NCI-H524 (cell line): ENCODE data around the gene GSS.
"Not testable (repeated sequence)": the region's sequence is repeated elsewhere in the genome, so short reads cannot be mapped to it uniquely, and the experiment has no call there.

Experiments used
- DNase-seq, 2 experiments: peaks; one replicate each; lab custom pipeline; 2025; lab: John Stamatoyannopoulos, UW

GSS gene

GRCh38 chr20:34907616-34908469 lies 47.8 kb downstream of the GSS start:
- peak; percentile 59 to 87 for DNase-seq

- DNase-seq = no peak
Observed at GRCh38 chr20:34904202-34904621, 51.4 kb downstream of the GSS start.

DNA sequence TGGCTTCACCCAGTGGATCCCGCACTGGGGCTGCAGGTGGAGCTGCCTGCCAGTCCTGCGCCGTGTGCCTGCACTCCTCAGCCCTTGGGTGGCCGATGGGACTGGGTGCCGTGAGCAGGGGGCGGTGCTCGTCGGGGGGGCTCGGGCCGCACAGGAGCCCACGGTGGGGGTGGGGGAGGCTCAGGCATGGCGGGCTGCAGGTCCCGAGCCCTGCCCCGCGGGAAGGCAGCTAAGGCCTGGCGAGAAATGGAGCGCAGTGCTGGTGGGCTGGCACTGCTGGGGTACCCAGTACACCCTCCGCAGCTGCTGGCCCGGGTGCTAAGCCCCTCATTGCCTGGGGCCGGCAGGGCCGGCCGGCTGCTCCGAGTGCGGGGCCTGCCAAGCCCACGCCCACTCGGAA lies 56.9 kb downstream of the GSS start:
- not testable (repeated sequence) for DNase-seq

GRCh38 chr20:34898129-34898528 lies 57.5 kb downstream of the GSS start:
- not testable (repeated sequence) for DNase-seq

GRCh38 chr20:34896086-34896621 lies 59.5 kb downstream of the GSS start:
- no peak for DNase-seq

DNA sequence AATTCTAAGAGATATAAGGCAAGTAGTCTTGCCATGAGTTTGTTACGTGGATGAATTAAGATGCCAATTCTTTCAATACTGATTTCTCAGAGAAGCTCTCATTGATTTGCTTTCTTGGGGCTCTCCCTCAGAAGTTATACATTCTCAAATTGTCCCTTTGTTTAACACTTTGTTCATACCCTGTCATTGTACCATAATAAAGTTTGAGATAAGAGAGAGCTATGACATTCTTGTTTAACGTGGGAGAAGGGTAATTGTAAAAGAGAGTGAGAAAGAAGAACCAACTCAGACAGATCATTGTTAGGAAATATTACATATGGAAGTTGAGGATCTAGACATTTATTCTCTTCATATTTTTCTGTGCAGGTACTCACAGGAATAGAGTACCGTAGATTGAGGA lies 60.1 kb downstream of the GSS start:
- DNase-seq = no peak

GRCh38 chr20:34894723-34895122 lies 60.9 kb downstream of the GSS start:
- no peak for DNase-seq

DNA sequence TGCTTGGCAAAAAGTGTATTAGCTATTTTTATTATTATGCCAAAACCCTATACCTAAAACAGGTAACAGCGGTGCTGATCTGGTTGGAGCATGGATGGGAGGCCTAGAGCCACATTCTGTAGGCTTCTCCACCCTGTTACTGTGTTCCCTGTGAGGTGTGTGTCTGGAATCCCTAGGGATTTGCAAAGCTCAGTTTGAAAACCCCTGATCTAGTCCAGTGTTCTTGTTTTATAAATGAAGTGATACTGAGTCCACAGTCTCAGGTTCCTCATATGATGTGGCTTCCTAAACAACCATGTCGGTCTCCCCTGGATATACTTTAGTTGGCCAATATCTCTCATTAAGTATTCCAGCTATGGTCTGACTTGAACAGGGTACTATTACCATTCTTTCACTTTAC lies 62.9 kb downstream of the GSS start:
- no peak for DNase-seq

- no peak for DNase-seq
Observed at GRCh38 chr20:34891166-34892062, 64.2 kb downstream of the GSS start.

DNA sequence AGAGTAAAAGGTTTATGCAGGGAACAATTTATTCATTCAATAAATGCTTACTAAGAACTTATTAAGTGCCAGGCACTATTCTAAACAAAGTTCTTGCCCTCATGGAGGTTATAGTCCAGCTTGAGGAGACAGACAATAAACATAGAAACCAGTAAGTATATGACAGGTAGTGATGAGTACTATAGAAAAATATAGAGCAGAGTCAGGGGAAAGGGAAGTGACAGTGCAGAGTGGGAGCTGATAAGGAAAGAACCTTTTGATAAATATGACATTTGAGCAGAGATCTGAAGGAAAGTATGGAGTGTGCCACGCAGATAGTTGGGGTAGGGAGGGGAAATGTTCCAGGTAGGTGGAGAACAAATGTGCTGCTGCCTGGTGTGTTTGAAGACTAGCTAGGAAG lies 67.1 kb downstream of the GSS start:
- no peak for DNase-seq

GRCh38 chr20:34887023-34887422 lies 68.6 kb downstream of the GSS start:
- DNase-seq = no peak

DNA sequence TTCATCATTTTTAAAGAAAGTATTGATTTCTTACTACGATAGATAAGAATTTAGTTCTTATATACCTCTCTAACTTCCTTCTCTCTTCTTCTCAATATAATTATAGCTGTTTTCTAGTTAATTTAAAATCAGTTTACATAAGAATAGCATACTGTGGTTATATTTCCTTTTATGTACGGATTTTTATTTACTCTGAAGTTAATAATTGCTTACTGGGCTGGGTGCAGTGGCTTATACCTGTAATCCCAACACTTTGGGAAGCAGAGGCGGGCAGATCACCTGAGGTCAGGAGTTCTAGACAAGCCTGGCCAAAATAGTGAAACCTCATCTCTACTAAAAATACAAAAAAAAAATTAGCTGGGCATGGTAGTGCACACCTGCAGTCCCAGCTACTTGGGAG lies 69.5 kb downstream of the GSS start:
- DNase-seq = no peak

DNA sequence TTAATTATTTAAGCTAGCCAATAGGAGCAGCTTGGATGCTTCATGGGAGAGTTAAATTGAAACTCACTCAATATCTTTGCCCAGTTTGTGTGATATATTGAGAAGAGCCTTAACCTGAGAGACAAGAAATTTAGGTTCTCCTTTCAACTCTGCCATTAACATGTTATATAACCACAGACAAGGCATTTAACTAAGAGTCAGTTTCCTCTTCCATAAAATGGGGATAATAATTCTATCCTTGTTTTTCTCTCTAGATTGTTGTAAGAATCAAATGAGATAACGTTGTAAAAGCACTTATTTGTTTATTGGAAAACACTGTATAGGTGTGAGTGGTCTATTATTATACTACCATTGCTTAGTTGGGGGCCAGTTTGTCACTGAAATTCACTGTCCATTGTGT lies 71.3 kb downstream of the GSS start:
- DNase-seq = no peak

GRCh38 chr20:34883809-34884208 lies 71.8 kb downstream of the GSS start:
- no peak for DNase-seq

DNA sequence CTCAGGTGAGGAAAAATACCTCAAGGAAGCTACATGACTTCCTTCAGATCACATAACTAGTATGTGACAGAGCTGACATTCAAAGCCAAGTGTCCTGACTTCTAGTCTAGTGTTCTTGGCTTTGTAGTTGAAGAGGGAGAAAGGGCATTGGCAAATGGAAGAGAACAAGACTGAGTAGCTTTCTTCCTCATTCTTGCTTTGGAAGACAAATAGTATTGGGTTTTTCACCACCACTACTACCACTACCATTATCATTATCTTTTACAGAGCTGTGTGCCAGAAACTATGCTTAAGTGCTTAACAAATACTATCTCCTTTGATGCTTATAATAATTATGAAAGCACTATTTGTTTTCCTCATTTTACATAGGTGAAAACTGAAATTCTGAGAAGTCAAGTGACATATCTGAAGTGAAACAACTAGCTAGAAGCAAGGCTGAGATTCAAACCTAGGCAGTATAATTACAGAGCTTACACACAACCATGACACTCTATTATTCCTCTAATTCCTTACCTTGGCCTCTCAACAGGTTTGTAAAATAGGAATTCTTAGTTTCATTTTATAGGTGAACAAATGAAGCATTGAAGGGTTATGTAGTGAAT lies 72.4 kb downstream of the GSS start:
- no peak for DNase-seq

GRCh38 chr20:34881689-34882088 lies 73.9 kb downstream of the GSS start:
- no peak for DNase-seq

DNA sequence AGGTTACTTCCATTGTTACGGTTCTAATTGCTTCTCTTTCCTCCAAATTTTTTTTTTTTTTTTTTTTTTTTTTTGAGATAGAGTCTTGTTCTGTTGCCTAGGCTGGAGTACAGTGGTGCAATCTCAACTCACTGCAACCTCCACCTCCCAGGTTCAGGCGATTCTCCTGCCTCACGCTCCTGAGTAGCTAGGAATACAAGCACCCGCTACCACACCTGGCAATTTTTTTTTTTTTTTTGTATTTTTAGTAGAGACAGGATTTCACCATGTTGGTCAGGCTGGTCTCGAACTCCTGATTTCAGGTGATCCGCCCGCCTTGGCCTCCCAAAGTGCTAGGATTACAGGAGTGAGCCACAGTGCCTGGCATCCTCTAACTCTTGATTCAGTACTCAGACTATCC lies 74.6 kb downstream of the GSS start:
- not testable (repeated sequence) for DNase-seq

DNA sequence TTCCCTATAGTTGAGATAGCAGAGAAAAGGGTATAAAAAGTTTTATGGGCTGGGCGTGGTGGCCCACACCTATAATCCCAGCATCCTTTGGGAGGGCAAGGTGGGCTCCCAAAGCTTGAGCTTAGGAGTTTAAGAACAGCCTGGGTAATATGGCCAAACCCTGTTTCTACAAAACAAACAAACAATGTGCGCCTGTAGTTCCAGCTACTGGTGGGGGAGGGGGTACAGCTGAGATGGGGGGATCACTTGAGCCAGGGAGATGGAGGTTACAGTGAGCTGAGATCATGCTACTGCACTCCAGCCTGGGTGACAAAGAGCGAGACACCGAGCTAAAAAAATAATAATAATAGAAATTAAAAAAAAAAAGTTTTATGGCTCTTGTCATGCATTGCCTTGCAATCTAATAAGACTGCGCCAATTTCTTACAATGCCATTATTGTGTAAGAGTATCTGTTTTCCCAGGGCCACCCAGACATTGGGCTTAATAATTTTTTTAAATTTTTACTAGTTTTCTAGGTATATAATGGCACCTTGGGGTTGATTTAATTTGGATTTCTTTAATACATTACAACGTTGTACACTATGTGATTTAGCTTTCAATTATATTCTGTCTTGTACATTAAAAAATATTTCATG lies 75.3 kb downstream of the GSS start:
- DNase-seq = no peak
